ENCODE data around the gene STMN3.
"Not testable (repeated sequence)": the region's sequence is repeated elsewhere in the genome, so short reads cannot be mapped to it uniquely, and the experiment has no call there.

DNA sequence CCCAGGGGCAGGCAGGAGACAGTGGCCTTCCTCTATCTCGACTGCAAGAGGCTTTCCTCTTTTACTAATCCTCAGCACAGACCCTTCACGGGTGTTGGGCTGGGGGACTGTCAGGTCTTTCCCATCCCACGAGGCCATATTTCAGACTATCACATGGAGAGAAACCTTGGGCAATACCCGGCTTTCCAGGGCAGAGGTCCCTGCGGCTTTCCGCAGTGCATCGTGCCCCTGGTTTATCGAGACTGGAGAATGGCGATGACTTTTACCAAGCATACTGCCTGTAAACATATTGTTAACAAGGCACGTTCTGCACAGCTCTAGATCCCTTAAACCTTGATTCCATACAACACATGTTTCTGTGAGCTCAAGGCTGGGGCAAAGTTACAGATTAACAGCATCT is 7.0 kb upstream of the STMN3 start:
- not testable (repeated sequence) for TF ChIP-seq CTCF (IDR thresholded peaks at IDR 0.05); ZFX (IDR thresholded peaks at IDR 0.05; ENCODE audit: borderline replicate concordance)
